Limb (tissue), 2 donors: ENCODE data around the gene CLDN7.

Source experiments
- DNase-seq, 2 donors: peaks; one replicate each; pipeline ENCODE4 v3.0.0-alpha.2; 2016; ENCODE audit errors: extremely low spot score in 2 of 2

CLDN7 gene

GRCh38 chr17:7289256-7290032 lies 27.2 kb upstream of the CLDN7 start:
- no peak for DNase-seq

- no peak for DNase-seq
These were observed 23.4 kb upstream of the CLDN7 start for GRCh38 chr17:7285679-7286078.

- no peak for DNase-seq
These were observed 22.6 kb upstream of the CLDN7 start for GRCh38 chr17:7284911-7285310.

GRCh38 chr17:7283471-7284216 lies 21.4 kb upstream of the CLDN7 start:
- DNase-seq = no peak

- no peak for DNase-seq
These were observed 20.6 kb upstream of the CLDN7 start for GRCh38 chr17:7282752-7283321.

GRCh38 chr17:7281953-7282751 lies 19.9 kb upstream of the CLDN7 start:
- peak in 1 of 2 donors; percentile 63 for DNase-seq

- DNase-seq = peak; percentile 85 to 93
These were observed 19.0 kb upstream of the CLDN7 start, which contains the start of gene SLC2A4 for GRCh38 chr17:7281074-7281952. SLC2A4 (plus strand) TSS chr17:7281718; CDS start chr17:7281935, 217 bp downstream.

GRCh38 chr17:7280519-7281073 lies 18.3 kb upstream of the CLDN7 start:
- peak; percentile 87 to 91 for DNase-seq

GRCh38 chr17:7279448-7279847 lies 17.2 kb upstream of the CLDN7 start:
- DNase-seq = no peak

GRCh38 chr17:7266784-7267183 lies 4.5 kb upstream of the CLDN7 start:
- no peak for DNase-seq

- DNase-seq = no peak
These were observed 1.5 kb upstream of the CLDN7 start for GRCh38 chr17:7263801-7264078.

GRCh38 chr17:7262935-7263800 lies 890 bp upstream of the CLDN7 start:
- DNase-seq = no peak

- no peak for DNase-seq
These were observed 693 bp downstream of the CLDN7 start for GRCh38 chr17:7261379-7262191.

GRCh38 chr17:7260651-7261378 lies 1.5 kb downstream of the CLDN7 start:
- peak in 1 of 2 donors; percentile 60 for DNase-seq

GRCh38 chr17:7260151-7260550 lies 2.1 kb downstream of the CLDN7 start:
- no peak for DNase-seq

GRCh38 chr17:7259555-7259889 lies 2.8 kb downstream of the CLDN7 start:
- DNase-seq = no peak

- DNase-seq = no peak
These were observed 3.3 kb downstream of the CLDN7 start for GRCh38 chr17:7258731-7259554.
